Peyer's patch (tissue), 4 donors: ENCODE results near the gene ZFP62. TPM values are rescaled to one million over a fixed set of nuclear protein-coding genes. Genes with fewer than 3 reads are reported as not detected.
"Not testable (repeated sequence)": the region's sequence is repeated elsewhere in the genome, so short reads cannot be mapped to it uniquely, and the experiment has no call there.

Experiments used
- DNase-seq, 3 donors: peaks; one replicate each; pipeline ENCODE4 v3.0.0-alpha.2; 2017 to 2019
- H3K27ac ChIP-seq, 4 donors: fragments of 200-600 bp; sonication (generic); one replicate each; pipeline ENCODE4 v1.5.1; 2016 to 2019
- H3K27me3 ChIP-seq, 2 donors: fragments of 200-600 bp; sonication (generic); one replicate each; pipeline ENCODE4 v1.5.1; 2019
- H3K36me3 ChIP-seq, 3 donors: fragments of 200-600 bp; sonication (generic); one replicate each; pipeline ENCODE4 v1.5.1; 2016 to 2019
- H3K4me1 ChIP-seq, 4 donors: fragments of 200-600 bp; sonication (generic); one replicate each; pipeline ENCODE4 v1.5.1; 2016 to 2019
- H3K4me3 ChIP-seq, 4 donors: fragments of 200-600 bp; sonication (generic); 1 replicate in 3 of 4; 2 replicates in 1 of 4; pipeline ENCODE4 v1.5.1; 2016 to 2019; ENCODE audit warnings: mild to moderate bottlenecking in 1 of 4
- H3K9me3 ChIP-seq, 4 donors: fragments of 200-600 bp; sonication (generic); one replicate each; pipeline ENCODE4 v1.5.1; 2016 to 2019; ENCODE audit warnings: mild to moderate bottlenecking in 1 of 4
- POLR2A ChIP-seq, 2 donors: fragments of 450-650 bp; IDR thresholded peaks; one replicate each; pipeline ENCODE4 v1.5.1; 2017; ENCODE audit warnings: antibody characterized with exemption in 2 of 2, mild to moderate bottlenecking in 2 of 2, moderate library complexity in 2 of 2
- total RNA-seq, 4 donors: library from RNA; depleted of rRNA; stranded (reverse); fragments of >200 nt; gene quantifications; one replicate each; pipeline ENCODE4 v1.1.0, GENCODE V29; 2016
- TF ChIP-seq, protein P1 (sequence below), 6 experiments: fragments of 450-650 bp in 4 of 6; fragments of 200-600 bp in 2 of 6; sonication (generic) in 1 of 6; IDR thresholded peaks; one replicate each; pipeline ENCODE4 v1.5.1; 2017 to 2019; ENCODE audit warnings: antibody characterized with exemption in 6 of 6, mild to moderate bottlenecking in 3 of 6, moderate library complexity in 1 of 6

Gene ZFP62
- total RNA-seq, 4 donors from 2014 or later, result 22.4 to 45.8 (median 36.4) TPM

- not testable (repeated sequence) for H3K9me3 ChIP-seq, H3K27me3 ChIP-seq, H3K36me3 ChIP-seq
- Histone ChIP-seq H3K4me1 (peaks cover 0 to 11% (median 0%) of the 10 kb centered on the region in 4 donors), H3K4me3 (peak overlapping the region in 1 of 4 donors; percentile 23), H3K27ac (peak overlapping the region in 3 of 4 donors; percentile 27 to 92 (median 72))
- TF ChIP-seq, protein P1, sequence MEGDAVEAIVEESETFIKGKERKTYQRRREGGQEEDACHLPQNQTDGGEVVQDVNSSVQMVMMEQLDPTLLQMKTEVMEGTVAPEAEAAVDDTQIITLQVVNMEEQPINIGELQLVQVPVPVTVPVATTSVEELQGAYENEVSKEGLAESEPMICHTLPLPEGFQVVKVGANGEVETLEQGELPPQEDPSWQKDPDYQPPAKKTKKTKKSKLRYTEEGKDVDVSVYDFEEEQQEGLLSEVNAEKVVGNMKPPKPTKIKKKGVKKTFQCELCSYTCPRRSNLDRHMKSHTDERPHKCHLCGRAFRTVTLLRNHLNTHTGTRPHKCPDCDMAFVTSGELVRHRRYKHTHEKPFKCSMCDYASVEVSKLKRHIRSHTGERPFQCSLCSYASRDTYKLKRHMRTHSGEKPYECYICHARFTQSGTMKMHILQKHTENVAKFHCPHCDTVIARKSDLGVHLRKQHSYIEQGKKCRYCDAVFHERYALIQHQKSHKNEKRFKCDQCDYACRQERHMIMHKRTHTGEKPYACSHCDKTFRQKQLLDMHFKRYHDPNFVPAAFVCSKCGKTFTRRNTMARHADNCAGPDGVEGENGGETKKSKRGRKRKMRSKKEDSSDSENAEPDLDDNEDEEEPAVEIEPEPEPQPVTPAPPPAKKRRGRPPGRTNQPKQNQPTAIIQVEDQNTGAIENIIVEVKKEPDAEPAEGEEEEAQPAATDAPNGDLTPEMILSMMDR (IDR thresholded peaks at IDR 0.05), result peak in 2 of 6 experiments; percentile 15 to 30
- peak in 1 of 2 donors; percentile 60 for TF ChIP-seq POLR2A (IDR thresholded peaks at IDR 0.05)
- peak in 2 of 3 donors; percentile 88 to 91 for DNase-seq
These were observed 24.9 kb upstream of the ZFP62 start for GRCh38 chr5:180885845-180886529.

DNA sequence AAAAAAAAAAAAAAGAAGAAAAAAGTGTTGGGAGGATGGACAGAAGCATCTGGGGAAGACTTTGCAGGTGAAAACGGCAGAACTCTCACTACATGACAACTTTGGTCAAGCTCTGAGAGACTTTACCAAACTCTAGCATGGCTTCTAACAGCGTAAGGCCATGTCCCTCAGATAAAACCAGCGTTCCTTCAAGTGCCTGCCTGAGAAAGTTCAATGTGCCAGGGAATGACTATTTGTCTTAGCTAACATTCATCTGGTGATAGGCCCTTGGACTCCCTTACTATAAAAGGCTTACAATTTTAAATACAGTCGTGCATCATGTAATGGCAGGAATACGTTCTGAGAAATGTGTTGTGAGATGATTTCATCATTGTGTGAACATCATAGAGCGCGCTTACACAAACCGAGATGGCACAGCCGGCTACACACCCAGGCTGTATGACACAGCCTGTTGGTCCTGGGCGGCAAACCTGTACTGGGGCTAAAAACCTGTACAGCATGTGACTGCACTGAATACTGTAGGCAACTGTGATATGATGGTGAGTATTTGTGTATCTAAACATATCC is 14.9 kb upstream of the ZFP62 start:
- Histone ChIP-seq H3K27me3 (no peaks in the 10 kb centered on the region), H3K4me3 (no peak overlapping the region), H3K4me1 (no peaks in the 10 kb centered on the region), H3K9me3 (no peaks in the 10 kb centered on the region), H3K36me3 (no peaks in the 10 kb centered on the region), H3K27ac (no peak overlapping the region)
- DNase-seq, result no peak
- TF ChIP-seq, protein P1 (IDR thresholded peaks at IDR 0.05), result no peak
- TF ChIP-seq POLR2A (IDR thresholded peaks at IDR 0.05), result no peak

DNA sequence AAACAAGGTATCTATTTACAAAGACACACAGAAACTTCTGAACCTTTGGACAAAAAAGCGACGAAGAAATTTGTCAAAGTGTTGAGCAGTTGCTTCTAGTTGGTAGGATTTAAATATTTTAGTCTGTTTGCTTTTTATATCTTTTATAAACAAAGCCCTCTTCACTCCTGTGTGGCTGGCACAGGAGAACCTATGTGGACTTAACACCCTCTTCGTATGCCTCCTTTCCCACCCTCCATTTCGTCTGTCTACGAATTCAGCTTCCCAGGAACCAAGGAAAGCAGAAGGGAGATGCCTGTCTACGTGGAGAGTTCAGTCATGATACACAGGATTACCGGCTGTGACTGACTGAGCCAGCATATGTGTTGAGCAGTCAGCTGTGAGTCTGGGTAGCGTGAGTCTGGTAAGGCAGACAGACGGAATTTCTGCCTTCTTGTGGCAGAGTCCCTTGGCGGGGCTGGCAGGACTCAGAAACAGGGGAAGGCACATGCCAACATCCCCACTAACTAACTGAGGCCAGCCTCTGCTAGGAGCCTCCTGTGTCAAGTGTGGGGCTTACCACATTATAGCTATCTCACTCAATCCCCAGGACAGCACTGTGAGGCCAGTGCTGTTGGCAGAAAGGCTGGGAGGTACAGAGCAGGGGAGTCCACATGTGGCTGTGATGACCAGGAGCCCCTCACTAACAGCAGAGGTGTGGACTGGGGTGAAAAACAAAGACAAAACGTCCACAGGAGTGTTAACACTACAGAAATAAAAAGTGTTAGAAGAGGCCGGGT is 13.9 kb upstream of the ZFP62 start:
- Histone ChIP-seq H3K36me3 (no peaks in the 10 kb centered on the region), H3K4me1 (no peaks in the 10 kb centered on the region), H3K27me3 (no peaks in the 10 kb centered on the region), H3K4me3 (no peak overlapping the region), H3K9me3 (no peaks in the 10 kb centered on the region), H3K27ac (no peak overlapping the region)
- TF ChIP-seq POLR2A (IDR thresholded peaks at IDR 0.05), result no peak
- TF ChIP-seq, protein P1 (IDR thresholded peaks at IDR 0.05), result no peak
- no peak for DNase-seq

GRCh38 chr5:180873615-180874520 is 12.8 kb upstream of the ZFP62 start:
- H3K4me1 ChIP-seq, result no peaks in the 10 kb centered on the region
- H3K9me3 ChIP-seq, result no peaks in the 10 kb centered on the region
- no peak overlapping the region for H3K27ac ChIP-seq
- H3K27me3 ChIP-seq, result no peaks in the 10 kb centered on the region
- no peak overlapping the region for H3K4me3 ChIP-seq
- TF ChIP-seq, protein P1 (IDR thresholded peaks at IDR 0.05), result no peak
- no peak for TF ChIP-seq POLR2A (IDR thresholded peaks at IDR 0.05)
- H3K36me3 ChIP-seq, result no peaks in the 10 kb centered on the region
- DNase-seq, result no peak

GRCh38 chr5:180872419-180872818 is 11.3 kb upstream of the ZFP62 start:
- no peak for DNase-seq
- Histone ChIP-seq H3K27ac (no peak overlapping the region), H3K27me3 (no peaks in the 10 kb centered on the region), H3K36me3 (no peaks in the 10 kb centered on the region), H3K4me3 (no peak overlapping the region), H3K4me1 (no peaks in the 10 kb centered on the region), H3K9me3 (no peaks in the 10 kb centered on the region)
- no peak for TF ChIP-seq POLR2A (IDR thresholded peaks at IDR 0.05)
- TF ChIP-seq, protein P1 (IDR thresholded peaks at IDR 0.05), result no peak
